ENCODE data around the gene ADAM20.

GRCh38 chr14:70473825-70474224 lies 61.0 kb downstream of the ADAM20 start:
- TF ChIP-seq CTCF (conservative IDR thresholded peaks at IDR 0.05): no peak
- no peak for TF ChIP-seq EZH2 (IDR thresholded peaks at IDR 0.05; ENCODE audit: low read depth)
